Caco-2 (cell line): ENCODE measurements around the gene RPH3AL. TPM values are rescaled to one million over a fixed set of nuclear protein-coding genes. Genes with fewer than 3 reads are reported as not detected.
"Not testable (repeated sequence)": the region's sequence is repeated elsewhere in the genome, so short reads cannot be mapped to it uniquely, and the experiment has no call there.

Experiments used
- BruUV-seq: library from RNA; stranded (reverse); fragments of 400-500 nt; replicated peaks from 2 replicates; lab custom pipeline; 2021; lab: Mats Ljungman, UMichigan
- CTCF ChIA-PET: fragments of 300-600 bp; sonication (Branson Sonifier 250); formaldehyde crosslinking; loops from one replicate; lab custom pipeline; 2022; ENCODE audit warnings: antibody characterized with exemption; lab: Charles Lee
- POLR2A ChIA-PET: fragments of 300-600 bp; sonication (Branson Sonifier 250); formaldehyde crosslinking; loops from one replicate; lab custom pipeline; 2022; ENCODE audit warnings: antibody characterized with exemption; lab: Charles Lee
- DNase-seq, 2 experiments: peaks; one replicate each; pipeline versions ENCODE4 v3.0.0 to v3.0.0-alpha.2; 2020 to 2022
- H3K27me3 ChIP-seq: replicated peaks from 2 replicates; pipeline ENCODE4 v1.6.0; 2011; ENCODE audit warnings: low read length; ENCODE audit not compliant: control insufficient read depth, insufficient read depth
- H3K36me3 ChIP-seq: 2 replicates; pipeline ENCODE4 v1.5.1; 2011; ENCODE audit warnings: low read length; ENCODE audit not compliant: control insufficient read depth, insufficient read depth
- H3K4me1 ChIP-seq: fragments of 250-450 bp; sonication (Bioruptor Pico); 2 replicates; pipeline ENCODE4 v1.5.1; 2020; ENCODE audit warnings: mild to moderate bottlenecking
- H3K4me3 ChIP-seq: 2 replicates; pipeline ENCODE4 v1.5.1; 2011; ENCODE audit warnings: low read depth, mild to moderate bottlenecking, control low read depth, low read length
- H3K9me3 ChIP-seq: fragments of 250-450 bp; sonication (Bioruptor Pico); 2 replicates; pipeline ENCODE4 v1.5.1; 2020; ENCODE audit warnings: mild to moderate bottlenecking, moderate library complexity
- H3K27ac Mint-ChIP-seq: one replicate; pipeline ENCODE4 v1.8.0; 2022; ENCODE audit warnings: mixed read lengths; ENCODE audit not compliant: unreplicated experiment
- H3K27me3 Mint-ChIP-seq: one replicate; pipeline ENCODE4 v1.8.0; 2022; ENCODE audit warnings: mixed read lengths; ENCODE audit not compliant: insufficient read depth, unreplicated experiment
- H3K36me3 Mint-ChIP-seq: one replicate; pipeline ENCODE4 v1.8.0; 2022; ENCODE audit warnings: mild to moderate bottlenecking, mixed read lengths; ENCODE audit not compliant: insufficient read depth, unreplicated experiment
- H3K4me1 Mint-ChIP-seq: one replicate; pipeline ENCODE4 v1.8.0; 2022; ENCODE audit warnings: low read depth, mixed read lengths; ENCODE audit not compliant: unreplicated experiment
- H3K4me3 Mint-ChIP-seq: one replicate; pipeline ENCODE4 v1.8.0; 2022; ENCODE audit warnings: mild to moderate bottlenecking, moderate library complexity, mixed read lengths; ENCODE audit not compliant: unreplicated experiment
- H3K9me3 Mint-ChIP-seq: one replicate; pipeline ENCODE4 v1.8.0; 2022; ENCODE audit warnings: mixed read lengths; ENCODE audit not compliant: unreplicated experiment
- CTCF ChIP-seq, 2 experiments: fragments of 200-600 bp in 1 of 2; IDR thresholded peaks; 1 replicate in 1 of 2; 2 replicates in 1 of 2; pipeline versions ENCODE4 v1.5.1 to v1.8.0; 2011 to 2022; ENCODE audit warnings: antibody characterized with exemption in 1 of 2, control low read depth in 1 of 2, inconsistent platforms in 1 of 2, low read depth in 1 of 2, low read length in 1 of 2, mild to moderate bottlenecking in 1 of 2, moderate library complexity in 1 of 2; ENCODE audit not compliant: insufficient read depth in 1 of 2, severe bottlenecking in 1 of 2, unreplicated experiment in 1 of 2
- intact Hi-C: fragments of 100-400 bp; cut with micrococcal nuclease; formaldehyde crosslinking; loops from one replicate; pipeline ENCODE4 v1.10.0; 2022; ENCODE audit not compliant: unreplicated experiment
- total RNA-seq: library from RNA; stranded (reverse); gene quantifications from 2 replicates; pipeline ENCODE4 v1.2.3, GENCODE V29; 2022

RPH3AL gene
- total RNA-seq, 1 experiment from 2014 or later, result 36.0 TPM

- Histone ChIP-seq H3K4me3 (no peak overlapping the region), H3K9me3 (no peaks in the 10 kb centered on the region), H3K27me3 (no peaks in the 10 kb centered on the region), H3K36me3 (peaks cover 4% of the 10 kb centered on the region), H3K4me1 (no peaks in the 10 kb centered on the region)
- BruUV-seq, result no TSS peak
- no peaks in the 10 kb centered on the region for H3K27me3 Mint-ChIP-seq
- no peaks in the 10 kb centered on the region for H3K9me3 Mint-ChIP-seq
- POLR2A ChIA-PET, result no interaction called here
- DNase-seq, result no peak
- intact Hi-C loops, result no loop called here
- H3K4me1 Mint-ChIP-seq, result no peaks in the 10 kb centered on the region
- CTCF ChIA-PET, result no interaction called here
- no peak for TF ChIP-seq CTCF (IDR thresholded peaks at IDR 0.05; ENCODE audit: insufficient read depth in 1 of 2, low read depth in 1 of 2, low read length in 1 of 2, severe bottlenecking in 1 of 2, unreplicated experiment in 1 of 2)
- no peak overlapping the region for H3K4me3 Mint-ChIP-seq
- H3K27ac Mint-ChIP-seq, result no peak overlapping the region
- H3K36me3 Mint-ChIP-seq, result no peaks in the 10 kb centered on the region
Observed at GRCh38 chr17:245611-246010, 107.0 kb downstream of the RPH3AL start.

GRCh38 chr17:245020-245419, 107.6 kb downstream of the RPH3AL start:
- BruUV-seq, result no TSS peak
- no peaks in the 10 kb centered on the region for H3K27me3 ChIP-seq
- POLR2A ChIA-PET, result no interaction called here
- no peak for DNase-seq
- TF ChIP-seq CTCF (IDR thresholded peaks at IDR 0.05; ENCODE audit: insufficient read depth in 1 of 2, low read depth in 1 of 2, low read length in 1 of 2, severe bottlenecking in 1 of 2, unreplicated experiment in 1 of 2), result no peak
- Mint-ChIP-seq H3K27ac (no peak overlapping the region), H3K27me3 (no peaks in the 10 kb centered on the region), H3K36me3 (no peaks in the 10 kb centered on the region), H3K4me1 (no peaks in the 10 kb centered on the region), H3K4me3 (no peak overlapping the region), H3K9me3 (no peaks in the 10 kb centered on the region)
- CTCF ChIA-PET, result no interaction called here
- no peaks in the 10 kb centered on the region for H3K4me1 ChIP-seq
- intact Hi-C loops, result no loop called here
- no peak overlapping the region for H3K4me3 ChIP-seq
- peaks cover 4% of the 10 kb centered on the region for H3K36me3 ChIP-seq
- H3K9me3 ChIP-seq, result no peaks in the 10 kb centered on the region

GRCh38 chr17:243924-244323, 108.7 kb downstream of the RPH3AL start:
- H3K9me3 ChIP-seq, H3K36me3 ChIP-seq, BruUV-seq, H3K27ac Mint-ChIP-seq, H3K4me3 ChIP-seq, CTCF ChIA-PET, H3K4me1 ChIP-seq, H3K4me3 Mint-ChIP-seq, H3K9me3 Mint-ChIP-seq, DNase-seq, H3K27me3 Mint-ChIP-seq, POLR2A ChIA-PET, intact Hi-C loops, H3K36me3 Mint-ChIP-seq, H3K27me3 ChIP-seq, H3K4me1 Mint-ChIP-seq: not testable (repeated sequence)

- no peaks in the 10 kb centered on the region for H3K27me3 ChIP-seq
- peak in 1 of 2 experiments; percentile 33 for DNase-seq
- Mint-ChIP-seq H3K27me3 (no peaks in the 10 kb centered on the region), H3K4me3 (no peak overlapping the region), H3K27ac (no peak overlapping the region), H3K4me1 (no peaks in the 10 kb centered on the region), H3K9me3 (no peaks in the 10 kb centered on the region), H3K36me3 (peaks cover 10% of the 10 kb centered on the region)
- H3K36me3 ChIP-seq, result peaks cover 1% of the 10 kb centered on the region; the same call in 1 of the 2 replicates
- CTCF ChIA-PET, result no interaction called here
- H3K9me3 ChIP-seq, result no peaks in the 10 kb centered on the region
- H3K4me3 ChIP-seq, result no peak overlapping the region
- no peak for TF ChIP-seq CTCF (IDR thresholded peaks at IDR 0.05; ENCODE audit: insufficient read depth in 1 of 2, low read depth in 1 of 2, low read length in 1 of 2, severe bottlenecking in 1 of 2, unreplicated experiment in 1 of 2)
- POLR2A ChIA-PET, result no interaction called here
- H3K4me1 ChIP-seq, result no peaks in the 10 kb centered on the region
- no TSS peak for BruUV-seq
- intact Hi-C loops, result no loop called here
Observed at GRCh38 chr17:238964-239259, 113.7 kb downstream of the RPH3AL start.
